Measurements from ENCODE around the gene JADE1.

Gene JADE1

DNA sequence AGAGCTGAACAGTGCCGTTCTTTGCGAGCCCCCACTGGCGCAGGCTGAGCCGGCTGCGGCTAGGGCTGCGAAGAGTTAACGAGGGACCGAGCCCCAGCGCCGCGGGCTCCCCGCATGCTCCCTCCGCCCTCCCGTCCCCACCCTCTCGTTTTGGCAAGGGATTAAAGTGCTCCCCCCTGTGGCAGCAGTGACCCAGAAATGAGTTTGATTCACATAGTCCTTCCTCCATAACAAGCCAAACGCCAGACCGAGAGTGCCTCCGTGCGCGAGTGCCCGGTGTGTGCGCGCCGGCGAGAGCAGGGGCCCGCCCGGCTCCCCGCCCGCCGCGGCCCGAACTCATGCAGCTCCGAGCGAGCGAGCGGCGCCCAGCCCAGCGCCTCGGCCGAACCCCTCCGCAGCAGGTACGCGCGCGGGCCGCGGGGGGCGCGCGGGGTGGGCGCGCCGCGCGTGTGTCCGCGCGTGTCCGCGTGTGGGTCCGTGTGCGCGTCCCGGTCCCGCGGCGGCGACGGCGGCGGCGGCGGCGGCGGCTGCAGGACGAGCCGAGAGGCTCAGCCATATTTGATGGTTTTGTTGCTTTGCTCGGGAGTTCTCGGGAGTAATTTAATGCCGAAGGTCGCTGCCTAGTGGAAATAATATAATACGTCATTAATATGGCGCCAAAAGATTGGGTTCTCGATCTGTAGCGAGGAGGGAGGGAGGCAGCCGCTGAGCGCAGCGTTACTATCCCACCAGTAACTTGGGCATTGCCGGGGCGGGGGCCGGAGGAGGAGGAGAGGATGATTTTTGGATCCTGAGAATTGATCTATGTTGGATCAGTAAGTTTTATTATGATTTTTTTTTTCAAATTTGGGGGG is at the start of gene JADE1:
Gene JADE1 (plus strand): TSS at position 224 of the 854 bp plus-strand sequence. CDS start 22,059 bp downstream, outside the sequence.
- no peaks in the 10 kb centered on the region for H3K4me1 ChIP-seq (ENCODE audit: control insufficient read depth, insufficient read depth, low read length)
- no peaks in the 10 kb centered on the region for H3K9me3 ChIP-seq (ENCODE audit: control insufficient read depth in 2 of 2, low read length in 2 of 2)
- peak within 1 kb of the TSS; percentile 94 for H3K27ac ChIP-seq (ENCODE audit: low read length)
- H3K9ac ChIP-seq (ENCODE audit: low read length in 2 of 2), result peak within 1 kb of the TSS; percentile 76 to 88
- no peaks in the 10 kb centered on the region for H3K27me3 ChIP-seq (ENCODE audit: control insufficient read depth in 1 of 2, insufficient read depth in 2 of 2, low read length in 2 of 2)
- H3K4me3 ChIP-seq (ENCODE audit: low read length in 2 of 2), result peak within 1 kb of the TSS; percentile 91 to 99
- no peaks in the 10 kb centered on the region for H3K36me3 ChIP-seq (ENCODE audit: control insufficient read depth in 2 of 2, insufficient read depth in 2 of 2, low read length in 2 of 2)

DNA sequence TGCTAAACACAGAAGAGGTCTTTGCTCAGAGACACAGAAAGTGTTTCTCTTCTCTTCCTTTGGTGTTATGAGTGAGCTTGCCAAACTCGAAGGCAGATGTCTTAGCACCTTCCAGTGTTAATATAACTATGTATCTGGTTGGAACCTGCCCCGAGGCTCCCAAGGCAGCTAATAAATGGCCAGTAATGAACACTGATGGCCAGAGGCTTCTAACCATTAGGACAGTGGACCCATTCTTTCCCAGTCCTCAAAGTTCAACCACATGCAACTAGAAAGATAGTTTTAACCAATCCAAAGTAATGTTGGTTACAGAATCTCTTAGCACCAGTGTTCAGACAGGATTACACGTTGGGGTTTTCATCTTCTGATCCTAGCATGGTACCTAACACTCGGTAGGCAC is 42.7 kb upstream of the JADE1 start:
- Histone ChIP-seq H3K27ac (ENCODE audit: low read length) (no peak overlapping the region), H3K4me1 (ENCODE audit: control insufficient read depth, insufficient read depth, low read length) (no peaks in the 10 kb centered on the region), H3K27me3 (ENCODE audit: control insufficient read depth in 1 of 2, insufficient read depth in 2 of 2, low read length in 2 of 2) (no peaks in the 10 kb centered on the region), H3K36me3 (ENCODE audit: control insufficient read depth in 2 of 2, insufficient read depth in 2 of 2, low read length in 2 of 2) (no peaks in the 10 kb centered on the region), H3K9ac (ENCODE audit: low read length in 2 of 2) (no peak overlapping the region), H3K4me3 (ENCODE audit: low read length in 2 of 2) (no peak overlapping the region), H3K9me3 (ENCODE audit: control insufficient read depth in 2 of 2, low read length in 2 of 2) (no peaks in the 10 kb centered on the region)

DNA sequence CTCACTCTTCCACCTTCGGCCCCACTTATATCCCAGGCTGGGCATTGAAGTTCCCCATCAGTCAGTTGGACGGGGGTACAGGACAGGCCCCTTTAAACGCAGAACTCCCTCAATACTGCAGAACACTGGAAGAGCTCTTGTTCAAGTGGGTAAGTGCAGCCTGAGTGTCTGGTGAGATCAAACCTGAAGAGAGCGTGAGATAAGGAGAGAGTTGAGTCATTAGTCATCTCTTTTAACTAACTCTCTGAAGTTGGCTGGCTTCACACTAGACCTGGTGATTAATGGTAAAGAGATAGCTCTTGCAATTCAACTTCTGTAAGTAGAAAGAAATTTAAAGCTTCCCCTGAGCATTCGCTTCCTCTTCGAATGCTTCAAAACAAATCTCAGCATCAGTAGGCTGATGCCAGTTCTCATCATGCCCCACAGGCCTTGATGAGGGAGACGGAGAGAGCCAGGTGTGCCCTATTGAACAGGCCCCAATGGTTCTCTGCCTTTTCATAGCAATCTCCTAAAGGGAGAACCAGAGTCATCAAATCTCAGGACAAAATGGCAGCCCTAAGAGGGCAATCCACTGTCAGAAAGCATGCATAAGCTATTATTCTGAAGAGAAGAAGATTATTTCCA is 41.0 kb upstream of the JADE1 start:
- Histone ChIP-seq H3K9ac (ENCODE audit: low read length in 2 of 2) (no peak overlapping the region), H3K9me3 (ENCODE audit: control insufficient read depth in 2 of 2, low read length in 2 of 2) (no peaks in the 10 kb centered on the region), H3K27me3 (ENCODE audit: control insufficient read depth in 1 of 2, insufficient read depth in 2 of 2, low read length in 2 of 2) (no peaks in the 10 kb centered on the region), H3K4me1 (ENCODE audit: control insufficient read depth, insufficient read depth, low read length) (no peaks in the 10 kb centered on the region), H3K27ac (ENCODE audit: low read length) (no peak overlapping the region), H3K36me3 (ENCODE audit: control insufficient read depth in 2 of 2, insufficient read depth in 2 of 2, low read length in 2 of 2) (no peaks in the 10 kb centered on the region), H3K4me3 (ENCODE audit: low read length in 2 of 2) (no peak overlapping the region)

DNA sequence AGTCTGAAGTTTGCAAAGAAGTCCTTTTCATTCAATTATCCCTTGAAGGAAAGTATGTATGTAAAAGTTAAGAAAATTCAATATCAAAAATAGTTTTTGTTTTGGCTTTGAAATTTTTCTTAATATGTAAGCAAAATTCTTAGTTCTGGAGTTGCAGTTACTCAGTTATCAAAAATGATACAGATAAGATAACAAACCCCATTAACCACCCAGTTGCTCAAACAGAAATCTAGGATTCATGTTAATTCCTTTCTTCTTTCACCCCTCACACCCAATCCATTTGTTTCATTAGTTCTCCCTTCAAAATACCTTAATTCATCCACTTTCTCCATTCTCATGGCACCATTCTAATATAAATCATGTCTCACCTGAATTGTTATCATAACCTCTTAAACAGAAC is 40.5 kb upstream of the JADE1 start:
- no peak overlapping the region for H3K9ac ChIP-seq (ENCODE audit: low read length in 2 of 2)
- no peaks in the 10 kb centered on the region for H3K4me1 ChIP-seq (ENCODE audit: control insufficient read depth, insufficient read depth, low read length)
- no peaks in the 10 kb centered on the region for H3K9me3 ChIP-seq (ENCODE audit: control insufficient read depth in 2 of 2, low read length in 2 of 2)
- no peaks in the 10 kb centered on the region for H3K36me3 ChIP-seq (ENCODE audit: control insufficient read depth in 2 of 2, insufficient read depth in 2 of 2, low read length in 2 of 2)
- H3K27me3 ChIP-seq (ENCODE audit: control insufficient read depth in 1 of 2, insufficient read depth in 2 of 2, low read length in 2 of 2), result no peaks in the 10 kb centered on the region
- H3K4me3 ChIP-seq (ENCODE audit: low read length in 2 of 2), result no peak overlapping the region
- H3K27ac ChIP-seq (ENCODE audit: low read length), result no peak overlapping the region

DNA sequence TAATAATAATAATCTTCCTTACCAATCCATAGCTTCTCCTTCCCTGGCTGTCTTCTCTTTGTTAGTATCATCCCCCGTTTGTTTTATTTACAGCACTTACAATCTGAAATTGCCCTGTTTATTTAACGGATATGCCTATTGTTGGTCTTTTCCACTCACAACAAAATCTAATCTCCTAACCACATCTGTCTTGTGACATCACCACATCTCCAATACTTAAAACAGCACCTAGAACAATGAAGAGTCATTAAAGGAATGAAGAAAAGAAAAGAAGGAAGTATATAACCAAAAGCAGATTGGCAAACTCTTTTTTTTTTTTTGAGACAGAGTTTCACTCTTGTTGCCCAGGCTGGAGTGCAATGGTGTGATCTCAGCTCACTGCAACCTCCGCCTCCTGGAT is 38.7 kb upstream of the JADE1 start:
- Histone ChIP-seq H3K4me1 (ENCODE audit: control insufficient read depth, insufficient read depth, low read length) (no peaks in the 10 kb centered on the region), H3K4me3 (ENCODE audit: low read length in 2 of 2) (no peak overlapping the region), H3K27ac (ENCODE audit: low read length) (no peak overlapping the region), H3K9ac (ENCODE audit: low read length in 2 of 2) (no peak overlapping the region), H3K9me3 (ENCODE audit: control insufficient read depth in 2 of 2, low read length in 2 of 2) (no peaks in the 10 kb centered on the region), H3K36me3 (ENCODE audit: control insufficient read depth in 2 of 2, insufficient read depth in 2 of 2, low read length in 2 of 2) (no peaks in the 10 kb centered on the region), H3K27me3 (ENCODE audit: control insufficient read depth in 1 of 2, insufficient read depth in 2 of 2, low read length in 2 of 2) (no peaks in the 10 kb centered on the region)

DNA sequence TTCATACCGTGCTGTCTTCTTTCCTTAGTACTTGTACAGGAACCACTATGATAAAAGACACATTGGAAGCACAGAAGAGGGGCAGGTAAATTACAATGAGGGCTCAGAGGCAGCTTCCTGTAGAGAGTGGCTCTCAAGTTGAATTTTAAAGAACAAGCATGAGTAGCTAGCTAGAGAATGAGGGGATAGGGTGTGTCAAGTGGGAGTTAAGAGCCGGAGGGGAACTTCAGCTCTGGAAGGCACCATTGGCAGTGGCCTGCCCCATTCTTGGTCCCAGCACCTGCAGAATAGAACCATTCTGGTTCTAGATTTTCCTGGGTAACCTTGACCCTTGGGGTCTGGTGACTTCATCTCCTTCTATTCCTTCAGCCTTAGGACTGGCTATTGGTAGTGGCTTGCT is 34.0 kb upstream of the JADE1 start:
- no peaks in the 10 kb centered on the region for H3K9me3 ChIP-seq (ENCODE audit: control insufficient read depth in 2 of 2, low read length in 2 of 2)
- H3K4me1 ChIP-seq (ENCODE audit: control insufficient read depth, insufficient read depth, low read length), result no peaks in the 10 kb centered on the region
- no peaks in the 10 kb centered on the region for H3K27me3 ChIP-seq (ENCODE audit: control insufficient read depth in 1 of 2, insufficient read depth in 2 of 2, low read length in 2 of 2)
- no peak overlapping the region for H3K4me3 ChIP-seq (ENCODE audit: low read length in 2 of 2)
- no peak overlapping the region for H3K9ac ChIP-seq (ENCODE audit: low read length in 2 of 2)
- H3K36me3 ChIP-seq (ENCODE audit: control insufficient read depth in 2 of 2, insufficient read depth in 2 of 2, low read length in 2 of 2), result no peaks in the 10 kb centered on the region
- H3K27ac ChIP-seq (ENCODE audit: low read length), result no peak overlapping the region

DNA sequence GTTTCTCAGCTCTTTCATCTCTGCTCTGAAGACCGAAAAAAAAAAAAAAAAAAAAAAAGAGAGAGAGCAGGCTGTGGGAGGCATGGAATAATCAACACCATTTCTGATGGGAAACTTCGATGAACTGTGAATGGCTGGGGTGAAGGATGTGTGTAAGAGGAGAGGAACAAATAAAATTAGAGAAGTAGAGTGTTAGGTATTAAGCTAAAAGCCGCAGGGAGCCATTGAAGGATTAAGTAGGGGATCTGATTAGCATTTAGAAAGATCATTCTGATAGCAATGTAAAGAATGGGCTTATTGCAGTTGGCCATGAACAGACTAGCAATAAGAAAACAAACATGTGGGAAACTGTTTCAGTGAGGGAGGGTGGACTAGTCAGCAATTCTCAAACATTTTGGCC is 33.6 kb upstream of the JADE1 start:
- H3K27ac ChIP-seq (ENCODE audit: low read length), result no peak overlapping the region
- H3K4me1 ChIP-seq (ENCODE audit: control insufficient read depth, insufficient read depth, low read length), result no peaks in the 10 kb centered on the region
- H3K27me3 ChIP-seq (ENCODE audit: control insufficient read depth in 1 of 2, insufficient read depth in 2 of 2, low read length in 2 of 2), result no peaks in the 10 kb centered on the region
- no peaks in the 10 kb centered on the region for H3K9me3 ChIP-seq (ENCODE audit: control insufficient read depth in 2 of 2, low read length in 2 of 2)
- H3K36me3 ChIP-seq (ENCODE audit: control insufficient read depth in 2 of 2, insufficient read depth in 2 of 2, low read length in 2 of 2), result no peaks in the 10 kb centered on the region
- no peak overlapping the region for H3K9ac ChIP-seq (ENCODE audit: low read length in 2 of 2)
- no peak overlapping the region for H3K4me3 ChIP-seq (ENCODE audit: low read length in 2 of 2)

DNA sequence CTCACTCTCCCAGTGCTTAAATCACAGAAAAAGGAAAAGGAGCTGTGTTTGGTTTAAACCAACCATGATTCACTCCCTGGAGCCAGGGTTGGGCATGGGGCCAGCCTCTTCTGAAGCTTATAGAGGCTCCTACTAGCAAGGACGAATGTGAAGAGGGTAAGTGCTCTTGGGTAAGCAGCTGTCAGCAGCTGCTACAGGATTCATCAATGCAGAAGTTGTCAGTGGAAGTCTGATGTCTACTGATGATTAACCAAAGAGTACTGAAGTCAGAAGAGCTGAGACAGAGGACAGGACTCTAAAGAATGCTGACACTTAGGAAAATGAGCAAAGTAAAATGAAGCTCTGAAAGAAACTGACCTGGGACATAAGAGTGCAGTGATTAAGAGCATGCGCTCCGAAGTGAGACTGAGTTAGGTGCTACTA is 32.7 kb upstream of the JADE1 start:
- Histone ChIP-seq H3K36me3 (ENCODE audit: control insufficient read depth in 2 of 2, insufficient read depth in 2 of 2, low read length in 2 of 2) (no peaks in the 10 kb centered on the region), H3K4me3 (ENCODE audit: low read length in 2 of 2) (no peak overlapping the region), H3K9ac (ENCODE audit: low read length in 2 of 2) (no peak overlapping the region), H3K27ac (ENCODE audit: low read length) (no peak overlapping the region), H3K27me3 (ENCODE audit: control insufficient read depth in 1 of 2, insufficient read depth in 2 of 2, low read length in 2 of 2) (no peaks in the 10 kb centered on the region), H3K4me1 (ENCODE audit: control insufficient read depth, insufficient read depth, low read length) (no peaks in the 10 kb centered on the region), H3K9me3 (ENCODE audit: control insufficient read depth in 2 of 2, low read length in 2 of 2) (no peaks in the 10 kb centered on the region)

DNA sequence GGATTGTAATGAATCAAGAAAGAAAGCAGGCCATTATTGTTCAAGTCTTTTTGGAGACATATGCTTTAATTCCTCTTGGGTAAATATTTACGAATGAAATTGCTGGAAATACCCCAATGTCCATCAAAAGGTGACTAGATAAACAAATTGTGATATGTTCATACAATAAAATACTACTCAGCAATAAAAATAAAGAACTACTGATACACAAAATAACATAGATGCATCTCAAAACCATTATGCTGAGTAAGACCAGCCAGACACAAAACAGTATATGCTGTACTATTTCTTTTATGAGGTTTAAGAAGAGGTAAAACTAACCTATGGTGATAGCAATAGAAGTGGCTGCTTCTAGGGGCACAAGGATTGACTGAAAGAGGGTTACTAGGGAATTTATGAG is 28.8 kb upstream of the JADE1 start:
- Histone ChIP-seq H3K9me3 (ENCODE audit: control insufficient read depth in 2 of 2, low read length in 2 of 2) (no peaks in the 10 kb centered on the region), H3K27me3 (ENCODE audit: control insufficient read depth in 1 of 2, insufficient read depth in 2 of 2, low read length in 2 of 2) (no peaks in the 10 kb centered on the region), H3K4me3 (ENCODE audit: low read length in 2 of 2) (no peak overlapping the region), H3K27ac (ENCODE audit: low read length) (no peak overlapping the region), H3K9ac (ENCODE audit: low read length in 2 of 2) (no peak overlapping the region), H3K36me3 (ENCODE audit: control insufficient read depth in 2 of 2, insufficient read depth in 2 of 2, low read length in 2 of 2) (no peaks in the 10 kb centered on the region), H3K4me1 (ENCODE audit: control insufficient read depth, insufficient read depth, low read length) (no peaks in the 10 kb centered on the region)

DNA sequence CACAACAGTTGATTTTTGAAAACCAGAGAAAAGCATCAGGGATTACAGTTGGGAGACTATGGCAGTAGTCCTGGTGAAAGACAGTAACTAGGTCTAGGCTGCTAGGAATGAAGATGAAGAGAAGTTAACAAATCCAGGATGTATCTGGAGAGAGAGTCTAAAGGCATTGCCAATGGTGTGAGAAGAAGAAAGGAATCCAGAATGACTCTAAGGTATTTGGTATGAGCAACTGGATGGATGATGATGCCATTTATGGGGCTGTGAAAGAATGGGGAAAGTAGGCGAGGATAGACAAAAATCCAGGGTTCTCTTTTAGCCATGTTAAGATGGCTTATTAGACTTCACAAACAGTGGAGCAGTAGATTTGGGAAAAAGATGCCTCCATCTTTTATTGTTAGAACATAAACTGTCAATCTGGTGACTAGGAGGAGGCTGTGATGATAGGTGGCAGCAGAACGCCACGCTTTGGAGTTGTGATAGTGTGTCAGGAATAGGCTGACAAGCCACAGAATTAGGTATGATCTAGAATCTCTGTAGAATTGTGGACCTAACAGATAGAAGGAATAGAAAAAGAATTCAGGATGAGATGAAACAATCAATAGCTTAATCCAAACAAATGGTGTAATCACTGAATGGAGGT is 27.3 kb upstream of the JADE1 start:
- Histone ChIP-seq H3K9me3 (ENCODE audit: control insufficient read depth in 2 of 2, low read length in 2 of 2) (no peaks in the 10 kb centered on the region), H3K36me3 (ENCODE audit: control insufficient read depth in 2 of 2, insufficient read depth in 2 of 2, low read length in 2 of 2) (no peaks in the 10 kb centered on the region), H3K27ac (ENCODE audit: low read length) (no peak overlapping the region), H3K9ac (ENCODE audit: low read length in 2 of 2) (no peak overlapping the region), H3K4me1 (ENCODE audit: control insufficient read depth, insufficient read depth, low read length) (no peaks in the 10 kb centered on the region), H3K4me3 (ENCODE audit: low read length in 2 of 2) (no peak overlapping the region), H3K27me3 (ENCODE audit: control insufficient read depth in 1 of 2, insufficient read depth in 2 of 2, low read length in 2 of 2) (no peaks in the 10 kb centered on the region)

Measured in stomach smooth muscle (tissue), 2 donors.